ENCODE measurements around the gene ANKRD62.
"Not testable (repeated sequence)": the region's sequence is repeated elsewhere in the genome, so short reads cannot be mapped to it uniquely, and the experiment has no call there.

Gene ANKRD62

DNA sequence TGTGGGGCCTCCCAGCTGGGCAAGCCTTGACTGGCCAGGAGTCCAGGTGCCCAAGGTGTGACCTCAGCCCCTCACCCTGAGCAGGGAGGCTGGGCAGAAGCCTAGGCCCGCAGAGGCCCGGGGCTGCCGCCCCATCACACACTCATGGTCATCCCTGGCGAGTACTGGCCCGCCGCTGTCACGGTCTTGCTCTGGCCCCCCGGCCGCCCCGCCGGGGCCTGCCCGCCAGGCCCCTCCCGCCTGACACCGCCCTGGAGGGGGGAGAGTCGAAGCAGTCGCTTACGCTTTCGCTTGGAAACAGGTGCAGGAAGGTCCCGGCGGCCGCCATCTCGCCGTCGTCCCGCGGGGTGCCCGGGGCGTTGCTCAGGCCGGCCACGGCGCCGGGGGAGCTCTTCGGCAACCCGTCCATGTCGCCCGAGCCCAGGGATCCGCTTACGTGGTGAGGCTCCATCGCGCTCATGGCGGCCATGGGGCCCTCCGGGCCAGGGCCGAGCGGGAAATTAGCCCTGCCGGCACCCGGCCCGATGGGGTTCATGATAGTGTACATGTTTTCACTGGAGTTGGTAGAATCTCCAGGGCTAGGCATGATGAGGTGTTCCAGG is 26.6 kb upstream of the ANKRD62 start:
- DNase-seq (ENCODE audit: low spot score) = no peak

DNA sequence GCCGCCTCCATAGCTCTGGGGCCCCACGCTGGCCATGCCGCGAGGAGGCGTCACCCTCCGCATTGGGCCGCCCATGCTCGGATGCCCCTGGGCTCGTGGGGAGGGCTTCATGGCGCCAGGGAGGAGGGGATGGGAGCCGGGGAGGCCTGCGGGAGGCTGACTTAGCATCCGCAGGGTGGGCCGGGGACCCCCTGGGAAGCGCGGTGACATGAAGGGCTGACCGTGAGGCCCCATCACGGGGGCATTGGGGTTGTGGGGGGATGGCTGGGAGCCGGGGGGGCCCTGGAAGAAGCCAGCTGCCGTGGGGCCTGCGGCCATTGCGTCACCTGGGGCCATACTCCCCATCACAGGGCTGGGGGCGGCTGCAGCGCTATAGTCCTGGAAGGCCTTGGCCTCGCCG is 26.0 kb upstream of the ANKRD62 start:
- no peak for DNase-seq (ENCODE audit: low spot score)

- not testable (repeated sequence) for DNase-seq (ENCODE audit: low spot score)
Measured at GRCh38 chr18:12068316-12068949, 25.2 kb upstream of the ANKRD62 start.

DNA sequence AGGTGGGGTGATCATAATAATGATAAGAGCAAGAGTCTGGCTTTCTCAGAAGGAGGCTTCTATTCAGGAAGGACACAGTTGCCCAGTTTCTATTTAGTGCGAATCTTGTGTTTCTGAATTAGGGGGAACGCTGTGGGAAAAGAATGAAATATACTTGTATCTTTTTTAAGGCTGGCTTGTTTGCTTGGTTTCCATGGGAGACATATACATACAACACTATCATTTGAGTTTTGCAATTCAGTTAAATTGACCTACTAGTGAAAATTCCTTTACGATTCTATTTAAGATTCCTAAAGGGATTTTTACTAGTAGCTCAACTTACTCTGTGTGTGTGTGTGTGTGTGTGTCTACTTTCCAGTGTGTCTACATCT is 24.7 kb upstream of the ANKRD62 start:
- no peak for DNase-seq (ENCODE audit: low spot score)

DNA sequence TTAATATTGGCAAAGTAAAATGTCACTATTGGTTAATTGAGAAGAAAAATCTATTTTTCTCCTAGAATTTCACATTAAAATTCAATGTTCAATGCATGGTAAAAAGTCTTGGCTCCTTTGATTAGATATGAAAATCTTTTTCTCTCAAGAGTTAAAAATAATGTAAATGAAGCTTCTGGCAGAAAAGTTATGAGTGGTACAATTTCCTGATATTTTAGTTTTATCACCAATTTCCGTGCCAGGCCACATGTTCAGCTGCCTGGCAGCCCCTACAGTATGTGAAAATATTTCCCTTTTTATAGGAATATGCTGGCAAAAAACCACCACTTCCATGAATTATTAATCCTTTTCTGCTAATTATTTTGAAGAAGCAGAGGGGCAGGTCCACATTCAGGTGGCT is 22.6 kb upstream of the ANKRD62 start:
- not testable (repeated sequence) for DNase-seq (ENCODE audit: low spot score)

DNA sequence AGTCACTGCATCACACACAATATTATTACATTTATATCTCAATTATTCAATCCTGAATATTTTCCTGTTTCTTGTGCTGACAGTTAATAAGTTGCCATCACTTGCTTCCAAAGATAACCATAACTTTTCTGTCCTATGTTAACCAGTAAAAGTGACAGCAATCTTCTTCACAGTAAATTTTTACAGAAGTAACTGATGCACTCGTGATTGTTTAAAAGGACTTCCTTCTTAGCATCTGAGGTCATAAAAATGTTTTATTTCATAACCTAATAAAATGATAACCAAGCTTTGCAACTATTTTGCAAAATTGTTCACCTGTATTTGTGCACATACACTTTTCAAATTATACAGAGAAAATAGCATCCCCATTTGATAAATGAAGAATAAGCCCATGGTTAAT is 20.6 kb upstream of the ANKRD62 start:
- DNase-seq (ENCODE audit: low spot score) = no peak

DNA sequence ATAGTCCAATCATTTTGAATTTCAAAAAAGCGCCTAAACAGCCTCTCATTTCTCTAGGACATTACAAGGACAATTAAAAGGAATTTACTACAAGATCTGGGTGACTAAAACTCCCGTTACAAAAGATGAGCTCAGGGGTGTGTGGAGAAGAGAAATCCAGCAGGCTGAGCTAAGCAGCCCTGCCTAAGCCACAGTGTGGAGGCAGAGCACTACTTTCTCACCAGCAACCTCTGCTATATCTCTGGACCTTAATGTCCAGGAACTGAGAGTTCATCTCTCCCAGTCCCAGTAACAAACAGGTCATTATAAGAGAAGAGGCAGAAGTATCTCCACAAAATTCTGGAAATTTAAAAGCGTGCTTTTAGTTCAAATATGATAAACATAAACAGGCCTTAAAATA is 18.9 kb upstream of the ANKRD62 start:
- no peak for DNase-seq (ENCODE audit: low spot score)

DNA sequence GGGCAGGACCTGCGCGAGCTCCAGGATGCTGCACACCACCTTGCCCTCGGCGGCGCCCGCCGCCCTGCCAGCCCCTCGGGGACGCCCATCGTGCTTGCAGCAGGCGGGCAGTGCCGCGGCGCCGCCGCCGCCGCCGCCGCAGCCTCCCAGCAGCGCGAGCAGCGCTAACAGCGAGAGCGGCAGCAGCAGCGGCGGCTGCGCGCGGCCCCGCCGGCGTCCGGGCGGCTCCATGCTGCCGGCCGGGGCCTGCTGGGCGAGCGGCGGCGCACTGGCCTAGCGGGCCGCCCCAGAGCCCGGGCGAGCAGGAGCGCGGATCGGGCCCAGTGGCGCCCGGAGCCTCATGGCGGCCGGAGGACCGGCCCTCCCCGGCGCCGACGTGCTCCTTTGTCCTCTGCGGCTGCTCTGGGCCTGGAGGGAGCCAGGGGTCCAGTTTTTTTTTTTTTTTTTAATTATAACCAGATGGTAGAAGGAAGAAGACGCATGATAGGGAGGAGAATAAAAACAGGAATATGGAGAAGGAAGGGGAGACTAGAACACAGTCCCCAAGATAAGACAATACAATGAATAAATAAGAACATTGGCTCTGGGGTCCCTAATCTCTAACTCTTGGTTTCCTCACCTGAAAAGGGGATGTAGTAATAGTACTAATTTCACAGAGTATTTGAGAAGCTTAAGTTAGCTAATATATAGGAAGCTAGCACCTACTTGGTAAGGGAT is 17.1 kb upstream of the ANKRD62 start:
- DNase-seq (ENCODE audit: low spot score) = no peak

GRCh38 chr18:12077994-12078393 is 15.6 kb upstream of the ANKRD62 start:
- DNase-seq (ENCODE audit: low spot score) = not testable (repeated sequence)

DNA sequence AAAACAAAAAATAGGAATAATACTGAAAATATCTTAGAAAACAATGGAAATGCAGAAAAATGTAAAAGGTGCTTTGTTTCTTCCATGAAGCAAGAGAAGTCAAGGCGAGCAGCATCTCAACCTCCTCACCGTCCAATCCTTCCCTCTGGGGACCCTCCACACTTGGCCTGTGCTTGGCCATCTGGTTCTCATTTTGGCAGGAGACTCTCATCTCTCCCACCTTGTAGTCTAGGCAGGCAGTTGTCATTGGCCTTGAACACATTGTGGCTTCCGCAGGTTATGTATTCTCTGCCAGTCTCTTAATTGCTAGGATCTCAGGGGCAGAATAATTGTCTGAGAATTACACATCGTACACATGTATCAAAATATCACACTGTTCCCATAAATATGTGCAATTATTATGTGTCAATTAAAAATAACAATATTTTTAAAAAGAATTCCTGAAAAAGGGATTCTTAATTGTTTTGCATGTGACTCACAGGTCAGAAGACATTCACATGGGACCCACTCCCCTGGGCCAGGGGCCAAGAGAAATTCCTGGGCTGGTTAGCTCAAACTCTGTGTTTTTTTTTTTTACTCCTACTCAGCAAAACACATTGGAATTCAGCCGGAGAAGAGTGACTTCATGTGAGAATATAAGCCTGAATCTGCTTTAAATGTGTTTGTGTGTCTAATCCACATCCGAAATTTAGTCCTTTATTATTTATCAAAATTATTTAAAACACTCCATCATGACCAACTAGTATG is 14.0 kb upstream of the ANKRD62 start:
- no peak for DNase-seq (ENCODE audit: low spot score)

DNA sequence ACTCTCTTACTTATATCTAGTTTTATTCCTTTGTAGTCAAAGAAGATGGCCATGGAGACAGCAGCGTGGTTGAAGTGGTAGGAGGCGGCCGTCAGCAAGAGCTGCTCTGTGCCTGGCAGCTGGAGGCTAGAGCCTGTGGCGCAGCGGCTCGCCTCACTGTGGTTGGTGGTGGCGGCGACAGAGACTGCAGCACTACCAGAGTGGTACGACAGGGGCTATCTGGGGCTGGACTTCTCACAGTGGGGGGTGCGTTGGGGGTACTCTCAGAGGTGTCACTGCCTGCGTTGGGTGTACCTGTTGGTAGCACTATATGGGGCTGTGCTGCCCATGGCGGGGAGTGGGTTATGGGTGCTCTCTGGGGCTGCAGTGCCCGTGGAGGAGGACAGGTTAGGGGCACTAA is 8.5 kb upstream of the ANKRD62 start:
- no peak for DNase-seq (ENCODE audit: low spot score)

- no peak for DNase-seq (ENCODE audit: low spot score)
Measured at GRCh38 chr18:12085786-12086185, 7.9 kb upstream of the ANKRD62 start.

DNA sequence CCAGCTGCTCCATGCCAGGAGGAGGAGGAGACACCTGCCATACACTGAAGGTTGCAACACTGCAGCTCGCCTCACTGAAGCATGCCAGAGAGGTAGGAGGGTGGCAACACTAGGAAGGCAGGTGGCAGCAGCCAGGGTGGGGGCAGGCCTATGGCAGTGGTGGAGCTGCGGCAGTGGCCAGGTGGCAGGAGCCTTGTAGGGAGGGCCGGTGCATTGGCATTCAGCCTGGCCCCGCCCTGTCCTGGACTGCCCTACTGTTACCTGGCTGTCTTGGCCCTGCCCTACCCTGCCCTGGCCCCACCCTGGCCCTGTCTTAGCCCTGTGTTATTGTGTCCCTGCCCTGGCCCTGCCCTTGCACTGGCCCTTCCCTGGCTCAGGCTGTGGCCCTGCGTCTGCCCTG is 7.4 kb upstream of the ANKRD62 start:
- DNase-seq (ENCODE audit: low spot score) = no peak

DNA sequence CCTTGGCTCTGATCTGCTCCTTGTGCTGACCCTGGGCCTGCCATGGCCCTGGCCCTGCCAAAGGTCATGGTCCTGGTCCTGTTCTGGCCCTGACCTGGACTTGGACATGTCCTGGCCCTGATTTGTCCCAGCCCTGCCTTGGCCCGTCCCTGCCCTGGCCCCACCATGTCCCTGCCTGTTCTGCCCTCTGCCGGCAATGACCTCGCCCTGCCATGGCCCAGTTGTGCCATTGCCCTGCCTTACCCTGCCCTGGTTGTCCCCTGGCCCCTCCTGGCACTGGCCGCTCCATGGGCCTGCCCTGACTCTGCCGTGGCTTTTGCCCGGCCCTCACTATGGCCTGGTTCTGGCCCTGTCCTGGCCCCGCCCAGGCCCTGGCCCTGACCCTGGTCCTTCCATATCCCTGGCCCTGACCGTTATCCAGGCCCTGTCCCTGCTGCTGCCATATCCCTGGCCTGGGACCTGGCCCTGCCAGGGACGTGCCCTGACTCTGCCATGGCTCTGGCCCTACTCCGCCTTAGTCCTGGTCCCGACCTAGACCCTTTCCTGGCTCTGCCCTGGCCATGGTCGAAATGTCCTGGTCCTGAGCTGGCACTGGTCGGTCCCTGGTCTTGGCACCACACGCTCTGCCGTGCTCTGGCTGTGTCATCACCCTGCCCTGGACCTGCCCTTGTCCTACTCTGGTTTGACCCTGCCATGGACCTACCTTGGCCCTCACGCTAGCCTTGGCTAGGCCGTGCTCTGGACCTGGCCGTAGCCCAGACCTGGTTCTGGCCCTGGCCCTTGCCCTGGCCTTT is 6.8 kb upstream of the ANKRD62 start:
- DNase-seq (ENCODE audit: low spot score) = no peak

DNA sequence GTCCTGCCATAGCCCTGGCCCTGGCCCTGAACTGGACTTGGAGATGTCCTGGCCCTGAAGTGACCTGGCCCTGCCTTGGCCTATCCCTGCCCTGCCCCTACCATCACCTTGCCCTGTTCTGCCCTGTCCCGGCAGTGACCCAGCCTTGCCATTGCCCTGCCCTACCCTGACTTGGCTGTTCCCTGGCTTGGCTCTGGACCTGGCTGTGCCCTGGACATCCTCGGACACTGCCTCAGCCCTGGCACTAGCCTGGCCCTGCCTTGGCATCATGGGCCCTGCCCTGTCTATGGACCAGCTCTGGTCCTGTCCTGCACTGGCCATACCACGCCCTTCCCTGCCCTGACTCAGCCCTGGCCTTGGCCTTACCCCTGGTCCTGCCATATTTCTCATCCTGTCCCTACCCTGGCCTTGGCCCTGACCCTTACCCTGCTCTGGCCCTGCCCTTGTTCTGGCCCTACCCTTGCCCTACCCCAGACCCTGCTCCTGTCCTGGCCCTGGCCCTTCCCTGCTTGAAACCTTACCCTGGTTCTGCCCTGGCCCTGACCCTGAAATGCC is 6.1 kb upstream of the ANKRD62 start:
- no peak for DNase-seq (ENCODE audit: low spot score)

DNA sequence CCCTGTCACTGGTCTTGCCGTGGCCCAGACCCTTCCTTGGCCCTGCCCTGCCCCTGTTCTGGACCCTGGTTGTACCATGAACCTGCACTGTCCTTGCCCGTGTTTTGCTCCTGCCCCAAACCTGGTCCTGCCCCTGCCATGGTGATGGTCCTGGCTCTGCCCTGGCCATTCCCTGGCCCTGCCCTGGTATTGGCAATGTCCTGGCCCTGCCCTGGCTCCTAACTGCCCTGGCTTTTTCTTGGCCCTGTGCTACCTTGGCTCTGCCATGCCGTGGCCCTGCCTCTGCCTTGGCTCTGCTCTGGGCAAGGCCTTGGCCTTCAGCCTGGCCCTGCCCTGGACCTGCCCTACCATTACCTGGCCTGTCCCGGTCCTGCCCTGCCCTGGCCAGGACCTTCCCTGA is 5.5 kb upstream of the ANKRD62 start:
- no peak for DNase-seq (ENCODE audit: low spot score)

GRCh38 chr18:12088731-12089375 is 4.8 kb upstream of the ANKRD62 start:
- DNase-seq (ENCODE audit: low spot score) = no peak

DNA sequence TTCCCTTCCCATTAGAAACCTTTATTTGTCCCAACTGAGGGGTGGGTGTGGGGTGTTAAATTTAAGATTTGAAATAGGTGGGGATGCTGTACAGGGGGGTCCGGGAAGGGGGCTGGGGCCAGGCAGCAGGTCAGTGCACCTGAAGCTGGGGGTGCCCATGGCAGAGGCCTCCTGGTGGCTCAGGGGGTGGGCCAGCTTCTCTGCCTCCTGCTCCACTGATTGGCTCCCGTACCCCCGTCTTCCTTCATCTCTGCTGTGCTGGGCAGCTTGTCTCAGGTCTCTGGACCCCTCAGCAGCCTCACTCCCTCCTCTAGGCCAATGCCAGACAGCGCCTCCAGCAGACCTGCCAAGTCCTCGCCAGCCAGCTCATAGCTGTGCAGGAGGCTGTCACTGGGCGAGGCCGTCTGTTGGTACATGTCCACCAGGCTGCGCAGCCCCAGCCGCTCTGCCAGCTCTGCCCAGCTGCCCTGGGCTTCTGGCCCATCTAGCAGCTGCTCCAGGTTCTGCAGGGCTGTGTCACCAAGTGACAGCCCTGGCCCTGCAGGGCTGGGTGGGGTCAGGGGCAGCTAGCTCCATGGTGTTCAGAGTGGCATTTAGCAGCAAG is 2.0 kb upstream of the ANKRD62 start:
- DNase-seq (ENCODE audit: low spot score) = no peak

DNA sequence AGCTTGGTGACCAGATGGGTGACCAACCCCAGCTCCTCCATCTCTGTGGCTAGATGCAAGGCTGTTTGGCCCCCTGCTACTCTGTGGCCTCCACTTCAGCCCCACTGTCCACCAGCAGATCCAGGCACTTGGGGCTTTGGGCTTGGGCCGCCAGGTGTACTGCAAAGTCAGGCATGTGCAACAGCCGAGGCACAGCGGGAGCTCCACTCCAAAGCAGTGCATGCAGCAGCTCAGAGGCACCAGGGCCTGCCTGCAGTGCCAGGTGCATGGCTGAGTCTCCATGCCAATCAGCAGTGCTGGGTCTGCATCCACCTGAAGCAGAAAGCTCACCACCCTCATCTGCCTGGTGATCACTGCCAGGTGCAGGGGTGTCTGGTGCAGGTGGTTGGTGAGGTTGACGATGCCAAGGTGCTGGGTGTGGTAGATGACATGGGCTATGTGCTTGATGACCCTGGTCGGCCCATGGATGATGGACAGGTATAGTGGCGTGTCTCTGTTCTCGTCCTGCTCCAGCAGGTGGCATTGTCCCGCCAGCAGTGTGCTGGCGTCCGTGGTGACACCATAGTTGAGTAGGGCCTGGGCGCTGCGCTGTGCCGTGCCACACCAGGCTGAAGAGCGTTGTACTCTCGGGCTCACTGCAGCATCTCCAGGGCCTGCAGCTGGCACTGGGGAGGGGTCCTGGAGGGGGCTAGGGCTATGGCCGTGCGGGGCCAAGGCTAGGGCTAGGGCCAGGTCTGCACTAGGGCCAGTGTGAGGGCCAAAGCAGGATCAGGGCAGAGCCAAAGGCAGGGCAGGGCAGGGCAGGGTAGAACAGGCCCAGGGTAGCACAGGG is 1.0 kb upstream of the ANKRD62 start:
- no peak for DNase-seq (ENCODE audit: low spot score)

DNA sequence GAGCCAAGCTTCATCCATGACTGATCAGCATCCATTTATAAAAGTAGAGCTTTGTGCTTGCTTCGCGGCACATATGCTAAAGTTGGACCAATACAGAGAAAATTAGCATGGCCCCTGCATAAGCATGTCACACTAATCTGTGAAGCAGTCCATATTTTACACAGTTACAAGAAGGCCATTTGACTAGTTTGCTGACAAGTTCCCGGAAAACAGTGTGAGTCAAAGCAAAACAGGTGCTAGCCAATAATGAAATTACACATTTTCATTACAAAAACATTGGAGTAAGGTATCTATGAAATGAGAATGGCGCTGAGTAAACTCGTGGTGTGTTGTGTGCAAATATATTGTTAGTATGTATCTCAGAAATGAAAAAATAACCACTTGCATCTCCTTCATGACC is 4.7 kb downstream of the ANKRD62 start:
- no peak for DNase-seq (ENCODE audit: low spot score)

Measured in putamen (tissue), 1 donor.